ENCODE results near the gene LRRC75B.

The LRRC75B gene

GRCh38 chr22:24554313-24555164 is 38.3 kb downstream of the LRRC75B start, which contains the start of gene GUCD1:
GUCD1 (minus strand) TSS chr22:24555138; CDS start chr22:24554991, 147 bp downstream.
- no peak for TF ChIP-seq CTCF (IDR thresholded peaks at IDR 0.05; ENCODE audit: insufficient read depth, low read depth, low read length, missing control alignments)
- peak; percentile 52 for DNase-seq (ENCODE audit: low read depth)

GRCh38 chr22:24553597-24554312 is 39.1 kb downstream of the LRRC75B start:
- TF ChIP-seq CTCF (IDR thresholded peaks at IDR 0.05; ENCODE audit: insufficient read depth, low read depth, low read length, missing control alignments), result no peak
- H3K4me3 ChIP-seq (ENCODE audit: low read depth, low read length), result peak overlapping the region; percentile 72
- no peak for DNase-seq (ENCODE audit: low read depth)

More at GRCh38 chr22:24554313-24555164, 38.3 kb downstream of the LRRC75B start, which contains the start of gene GUCD1:
- H3K4me3 ChIP-seq (ENCODE audit: low read depth, low read length), result peak within 1 kb of the TSS; percentile 94

- peak overlapping the region; percentile 72 for H3K4me3 ChIP-seq (ENCODE audit: low read depth, low read length)
- peak; percentile 45 for DNase-seq (ENCODE audit: low read depth)
Measured at GRCh38 chr22:24552503-24553286, 40.2 kb downstream of the LRRC75B start.

- H3K4me3 ChIP-seq (ENCODE audit: low read depth, low read length), result no peak overlapping the region
- TF ChIP-seq CTCF (IDR thresholded peaks at IDR 0.05; ENCODE audit: insufficient read depth, low read depth, low read length, missing control alignments), result no peak
Measured at GRCh38 chr22:24550902-24551435, 41.9 kb downstream of the LRRC75B start.

GRCh38 chr22:24550028-24550901 is 42.6 kb downstream of the LRRC75B start:
- no peak overlapping the region for H3K4me3 ChIP-seq (ENCODE audit: low read depth, low read length)
- no peak for TF ChIP-seq CTCF (IDR thresholded peaks at IDR 0.05; ENCODE audit: insufficient read depth, low read depth, low read length, missing control alignments)
- no peak for DNase-seq (ENCODE audit: low read depth)

More at GRCh38 chr22:24550902-24551435, 41.9 kb downstream of the LRRC75B start:
- DNase-seq (ENCODE audit: low read depth), result no peak

GRCh38 chr22:24548812-24549211 is 44.1 kb downstream of the LRRC75B start:
- no peak for DNase-seq (ENCODE audit: low read depth)
- no peak for TF ChIP-seq CTCF (IDR thresholded peaks at IDR 0.05; ENCODE audit: insufficient read depth, low read depth, low read length, missing control alignments)
- H3K4me3 ChIP-seq (ENCODE audit: low read depth, low read length), result no peak overlapping the region
